Keratinocyte (primary cell): Measurements from ENCODE around the gene TUT1. TPM values are rescaled to one million over a fixed set of nuclear protein-coding genes. Genes with fewer than 3 reads are reported as not detected.

Experiments
- DNase-seq: peaks from one replicate; pipeline ENCODE4 v3.0.0-alpha.2; 2011; ENCODE audit warnings: low read depth, missing footprints, low spot score
- FAIRE-seq: peaks from 2 replicates; lab custom pipeline; 2011; peaks lifted over from hg19 to GRCh38; lab: Jason Lieb, UNC
- H2AFZ ChIP-seq: 2 replicates; pipeline ENCODE4 v1.6.0; 2012; ENCODE audit warnings: low read length, control low read depth, inconsistent platforms; ENCODE audit not compliant: control insufficient read depth
- H3K27ac ChIP-seq: 2 replicates; pipeline ENCODE4 v1.5.1; 2011; ENCODE audit warnings: low read length; ENCODE audit not compliant: control insufficient read depth, insufficient read depth
- H3K27me3 ChIP-seq: 3 replicates; pipeline ENCODE4 v1.6.0; 2011; ENCODE audit warnings: low read length; ENCODE audit not compliant: control insufficient read depth, insufficient read depth; ENCODE audit errors: extremely low read depth
- H3K36me3 ChIP-seq, 2 experiments: 2 replicates in 1 of 2; 3 replicates in 1 of 2; pipeline ENCODE4 v1.5.1; 2011; ENCODE audit warnings: low read length in 2 of 2, mild to moderate bottlenecking in 1 of 2; ENCODE audit not compliant: control insufficient read depth in 2 of 2, insufficient read depth in 2 of 2; ENCODE audit errors: extremely low read depth in 1 of 2
- H3K4me1 ChIP-seq: 3 replicates; pipeline ENCODE4 v1.5.1; 2011; ENCODE audit warnings: low read length; ENCODE audit not compliant: control insufficient read depth, insufficient read depth; ENCODE audit errors: extremely low read depth
- H3K4me2 ChIP-seq: 3 replicates; pipeline ENCODE4 v1.6.0; 2011; ENCODE audit warnings: low read depth, low read length; ENCODE audit not compliant: control insufficient read depth, insufficient read depth; ENCODE audit errors: extremely low read depth
- H3K4me3 ChIP-seq, 3 experiments: fragments of 200-600 bp in 1 of 3; sonication (generic) in 1 of 3; 2 replicates in 2 of 3; 3 replicates in 1 of 3; pipeline ENCODE4 v1.5.1; 2011 to 2016; ENCODE audit warnings: low read length in 3 of 3, mild to moderate bottlenecking in 3 of 3, control low read depth in 2 of 3, inconsistent platforms in 1 of 3, low read depth in 1 of 3, mixed read lengths in 1 of 3, mixed run types in 1 of 3, moderate library complexity in 1 of 3; ENCODE audit not compliant: control insufficient read depth in 2 of 3, insufficient read depth in 2 of 3; ENCODE audit errors: extremely low read depth in 1 of 3
- H3K79me2 ChIP-seq: 2 replicates; pipeline ENCODE4 v1.6.0; 2012; ENCODE audit warnings: low read length; ENCODE audit not compliant: control insufficient read depth, insufficient read depth
- H3K9ac ChIP-seq: 3 replicates; pipeline ENCODE4 v1.6.0; 2011; ENCODE audit warnings: low read length; ENCODE audit not compliant: control insufficient read depth, insufficient read depth; ENCODE audit errors: extremely low read depth
- H3K9me1 ChIP-seq: 3 replicates; pipeline ENCODE4 v1.6.0; 2011; ENCODE audit warnings: low read length; ENCODE audit not compliant: control insufficient read depth, insufficient read depth; ENCODE audit errors: extremely low read depth
- H3K9me3 ChIP-seq: 2 replicates; pipeline ENCODE4 v1.5.1; 2012; ENCODE audit warnings: low read depth, low read length; ENCODE audit not compliant: control insufficient read depth
- H4K20me1 ChIP-seq: 3 replicates; pipeline ENCODE4 v1.6.0; 2011; ENCODE audit warnings: low read length; ENCODE audit not compliant: control insufficient read depth, insufficient read depth; ENCODE audit errors: extremely low read depth
- CTCF ChIP-seq, 3 experiments: IDR thresholded peaks in 1 of 3; conservative IDR thresholded peaks in 1 of 3; optimal IDR thresholded peaks in 1 of 3; 2 replicates in 2 of 3; 3 replicates in 1 of 3; pipeline versions ENCODE3 to v1.5.1; 2011; ENCODE audit warnings: low read length in 3 of 3, mild to moderate bottlenecking in 3 of 3, moderate library complexity in 2 of 3, control low read depth in 1 of 3, inconsistent platforms in 1 of 3; ENCODE audit not compliant: insufficient read depth in 2 of 3; ENCODE audit errors: extremely low read depth in 1 of 3
- EZH2 ChIP-seq: IDR thresholded peaks from one replicate; pipeline ENCODE4 v1.6.1; 2012; ENCODE audit warnings: inconsistent platforms, mild to moderate bottlenecking, low read length, moderate library complexity
- dilution Hi-C: fragments of 300-500 bp; cut with MboI; formaldehyde crosslinking; loops from one replicate; pipeline ENCODE4 v1.7.0; 2020; ENCODE audit warnings: low sequenced_read_pairs; ENCODE audit not compliant: extremely low pct_ligation_motif_present
- polyA plus RNA-seq, 5 experiments: library from polyadenylated mRNA; depleted of rRNA in 3 of 5; stranded (reverse) in 3 of 5; stranded (forward) in 1 of 5; unstranded in 1 of 5; fragments of >200 nt; gene quantifications; 1 replicate in 1 of 5; 2 replicates in 3 of 5; 3 replicates in 1 of 5; pipeline versions ENCODE4 v1.2.1 to v1.2.3, GENCODE V29; 2011 to 2012; ENCODE audit warnings: missing spikeins in 2 of 5, low read depth in 1 of 5, low replicate concordance in 1 of 5

The TUT1 gene
- polyA plus RNA-seq, 1 donor (not counting 4 experiments of a cell fraction or from before 2014, with no cell fraction given): 10.5 TPM

- peak within 1 kb of the TSS; percentile 87 for H2AFZ ChIP-seq
- no peaks in the 10 kb centered on the region for H3K9me1 ChIP-seq
- peak; percentile 26 for FAIRE-seq
- peak in 2 of 3 experiments; percentile 73 to 84 for TF ChIP-seq CTCF (optimal IDR thresholded peaks at IDR 0.05 in 1 of 3, IDR thresholded peaks at IDR 0.05 in 1 of 3, conservative IDR thresholded peaks at IDR 0.05 in 1 of 3; ENCODE audit: extremely low read depth in 1 of 3, insufficient read depth in 2 of 3, low read length in 3 of 3)
- TF ChIP-seq EZH2: no peak
- H4K20me1 ChIP-seq: no peaks in the 10 kb centered on the region
- peak within 1 kb of the TSS; percentile 78 for H3K4me2 ChIP-seq
- peak within 1 kb of the TSS; percentile 48 for H3K27ac ChIP-seq
- dilution Hi-C loops: no loop called here
- H3K27me3 ChIP-seq: no peaks in the 10 kb centered on the region
- H3K36me3 ChIP-seq: peaks cover 13 to 25% of the 10 kb centered on the region in 2 experiments
- H3K79me2 ChIP-seq: no peaks in the 10 kb centered on the region
- DNase-seq: no peak
- peak within 1 kb of the TSS; percentile 78 for H3K9ac ChIP-seq
- H3K9me3 ChIP-seq: no peaks in the 10 kb centered on the region
- peak within 1 kb of the TSS; percentile 60 to 85 (median 75) for H3K4me3 ChIP-seq
- H3K4me1 ChIP-seq: peaks cover 20% of the 10 kb centered on the region
Measured at GRCh38 chr11:62612366-62613290, 21.3 kb upstream of the TUT1 start, which contains the start of the genes EML3 and ROM1. Gene EML3, minus strand, starts transcription at chr11:62612775. Its CDS starts 318 bp downstream, at chr11:62612457. Gene ROM1, plus strand, starts transcription at chr11:62613257. Its CDS starts 25 bp downstream, at chr11:62613282.

GRCh38 chr11:62611705-62612365 is 20.5 kb upstream of the TUT1 start:
- Histone ChIP-seq H3K4me1 (peaks cover 20% of the 10 kb centered on the region), H3K9ac (peak overlapping the region; percentile 78), H3K79me2 (no peaks in the 10 kb centered on the region), H4K20me1 (no peaks in the 10 kb centered on the region), H3K9me3 (no peaks in the 10 kb centered on the region), H3K9me1 (no peaks in the 10 kb centered on the region), H2AFZ (peak overlapping the region; percentile 87), H3K27ac (peak overlapping the region; percentile 48), H3K4me2 (peak overlapping the region; percentile 78), H3K27me3 (no peaks in the 10 kb centered on the region), H3K4me3 (peak overlapping the region; percentile 60 to 85 (median 75)), H3K36me3 (peaks cover 12 to 20% of the 10 kb centered on the region in 2 experiments)
- FAIRE-seq (no peak), DNase-seq (no peak)
- no peak for TF ChIP-seq CTCF (optimal IDR thresholded peaks at IDR 0.05 in 1 of 3, IDR thresholded peaks at IDR 0.05 in 1 of 3, conservative IDR thresholded peaks at IDR 0.05 in 1 of 3; ENCODE audit: extremely low read depth in 1 of 3, insufficient read depth in 2 of 3, low read length in 3 of 3)
- dilution Hi-C loops: no loop called here
